Testis (tissue), 5 donors: Measurements from ENCODE around the gene CCL17. TPM values are rescaled to one million over a fixed set of nuclear protein-coding genes. Genes with fewer than 3 reads are reported as not detected.

Experiments
- DNase-seq: peaks from one replicate; pipeline ENCODE4 v3.0.0-alpha.2; 2019
- H3K27ac ChIP-seq, 2 donors: fragments of 200-600 bp; sonication (generic); one replicate each; pipeline ENCODE4 v1.5.1; 2019
- H3K27me3 ChIP-seq: fragments of 200-600 bp; sonication (generic); one replicate; pipeline ENCODE4 v1.5.1; 2019
- H3K36me3 ChIP-seq: fragments of 200-600 bp; sonication (generic); one replicate; pipeline ENCODE4 v1.5.1; 2017; ENCODE audit warnings: low read depth; ENCODE audit errors: missing control alignments
- H3K4me1 ChIP-seq: fragments of 200-600 bp; sonication (generic); one replicate; pipeline ENCODE4 v1.5.1; 2019
- H3K4me3 ChIP-seq, 2 donors: fragments of 200-600 bp; sonication (generic); one replicate each; pipeline ENCODE4 v1.5.1; 2017 to 2019
- H3K9me3 ChIP-seq: fragments of 200-600 bp; sonication (generic); one replicate; pipeline ENCODE4 v1.5.1; 2017
- CTCF ChIP-seq, 3 experiments: fragments of 450-650 bp in 2 of 3; fragments of 200-600 bp in 1 of 3; sonication (generic) in 1 of 3; IDR thresholded peaks; one replicate each; pipeline ENCODE4 v1.5.1; 2016 to 2019; ENCODE audit warnings: antibody characterized with exemption in 3 of 3, mild to moderate bottlenecking in 2 of 3, moderate library complexity in 1 of 3
- POLR2A ChIP-seq: fragments of 450-650 bp; IDR thresholded peaks from one replicate; pipeline ENCODE4 v1.6.1; 2017; ENCODE audit warnings: antibody characterized with exemption, mild to moderate bottlenecking, moderate library complexity
- WGBS, 2 donors: methylation state at CpG; one replicate each; pipeline ENCODE4 v1.1.5; 2018; 5-methylcytosine and 5-hydroxymethylcytosine counted together
- intact Hi-C: fragments of 100-400 bp; cut with DNase I; formaldehyde crosslinking; loops from one replicate; pipeline ENCODE4 v1.15.1; 2023; ENCODE audit warnings: low total_unique reads
- long read RNA-seq, 2 donors: transcript quantifications; one replicate each; lab custom pipeline, GENCODE V29; 2026
- polyA plus RNA-seq: library from polyadenylated mRNA; stranded (reverse); fragments of 350-450 nt; fragmentation: Illumina TruSeq; extraction: RNeasy Lipid Tissue Mini Kit (QIAGEN cat#74804); gene quantifications from one replicate; pipeline ENCODE4 v1.2.3, GENCODE V29; 2014; ENCODE audit warnings: low read depth, low replicate concordance; ENCODE audit not compliant: insufficient read depth
- total RNA-seq, 2 donors: library from RNA; depleted of rRNA; stranded (reverse); fragments of >200 nt; gene quantifications; one replicate each; pipeline ENCODE4 v1.2.3, GENCODE V29; 2016

The CCL17 gene
- total RNA-seq (under 1 TPM in 1 of 2 donors, not detected in 1; 0.81 TPM), polyA plus RNA-seq (4.0 TPM)
- long read RNA-seq, donor 1: 0 reads
- long read RNA-seq, donor 2: 0 reads

DNA sequence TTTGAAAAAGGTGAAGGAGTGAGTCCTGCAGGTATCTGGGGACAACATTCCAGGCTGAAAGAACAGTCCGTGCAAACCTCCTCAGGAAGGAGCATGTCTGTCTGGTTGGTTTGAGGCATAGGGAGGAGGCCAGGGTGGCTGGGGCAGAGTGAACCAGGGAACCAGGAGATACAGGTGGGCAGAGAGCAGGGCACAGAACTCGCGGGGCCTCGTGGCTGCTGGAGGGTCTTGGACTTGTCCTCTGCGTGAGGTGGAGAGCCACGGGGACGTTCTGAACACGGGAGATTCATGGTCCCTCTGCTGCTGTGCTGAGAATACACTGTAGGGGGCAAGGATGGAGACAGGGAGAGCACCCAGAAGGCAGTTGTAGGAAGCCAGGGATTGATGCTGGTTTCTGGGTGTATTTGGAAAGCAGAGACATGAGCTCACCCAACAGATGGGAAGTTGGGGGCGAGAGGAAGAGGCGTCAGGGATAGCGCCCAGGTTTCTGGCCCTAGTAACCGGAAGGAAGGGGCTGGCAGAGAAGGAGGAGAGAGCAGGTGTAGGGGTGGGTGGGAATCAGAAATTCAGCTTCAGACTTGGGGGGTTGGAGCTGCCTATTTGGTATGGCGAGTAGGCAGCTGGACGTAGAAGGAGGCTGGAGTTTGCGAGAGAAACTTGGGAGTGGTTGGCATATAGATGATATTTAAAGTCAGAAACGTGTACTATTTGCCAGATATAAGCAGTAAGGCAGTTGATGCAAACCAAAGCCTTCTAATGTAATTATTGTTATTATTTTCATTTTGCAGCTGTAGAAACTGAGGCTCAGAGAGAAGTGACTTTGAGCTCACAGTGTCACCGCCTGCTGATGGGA lies at the start of gene CCL17:
TSS of gene CCL17 (plus strand) at position 803 of the 853 bp plus-strand sequence. CDS start 9,166 bp downstream, outside the sequence.
- DNase-seq: no peak
- 73 to 85% methylated on average over 17 of the region's 17 CpGs for WGBS, 2 donors

GRCh38 chr16:57355898-57356414 lies 48.6 kb upstream of the CCL17 start:
- no peak for TF ChIP-seq CTCF (IDR thresholded peaks at IDR 0.05)
- TF ChIP-seq POLR2A: no peak
- no peaks in the 10 kb centered on the region for H3K9me3 ChIP-seq
- no peaks in the 10 kb centered on the region for H3K4me1 ChIP-seq
- DNase-seq: no peak
- no peaks in the 10 kb centered on the region for H3K27me3 ChIP-seq
- H3K4me3 ChIP-seq: no peak overlapping the region
- no peak overlapping the region for H3K27ac ChIP-seq
- no peaks in the 10 kb centered on the region for H3K36me3 ChIP-seq
- 79 to 82% methylated on average over 5 of the region's 5 CpGs for WGBS, 2 donors
- intact Hi-C loops: no loop called here

More for the DNA sequence above, at the start of gene CCL17:
- Histone ChIP-seq H3K27ac (no peak within 1 kb of the TSS), H3K4me1 (no peaks in the 10 kb centered on the region), H3K9me3 (no peaks in the 10 kb centered on the region), H3K27me3 (no peaks in the 10 kb centered on the region), H3K36me3 (no peaks in the 10 kb centered on the region), H3K4me3 (no peak within 1 kb of the TSS)
- intact Hi-C loops: no loop called here
- TF ChIP-seq POLR2A (no peak), CTCF (IDR thresholded peaks at IDR 0.05) (no peak)

DNA sequence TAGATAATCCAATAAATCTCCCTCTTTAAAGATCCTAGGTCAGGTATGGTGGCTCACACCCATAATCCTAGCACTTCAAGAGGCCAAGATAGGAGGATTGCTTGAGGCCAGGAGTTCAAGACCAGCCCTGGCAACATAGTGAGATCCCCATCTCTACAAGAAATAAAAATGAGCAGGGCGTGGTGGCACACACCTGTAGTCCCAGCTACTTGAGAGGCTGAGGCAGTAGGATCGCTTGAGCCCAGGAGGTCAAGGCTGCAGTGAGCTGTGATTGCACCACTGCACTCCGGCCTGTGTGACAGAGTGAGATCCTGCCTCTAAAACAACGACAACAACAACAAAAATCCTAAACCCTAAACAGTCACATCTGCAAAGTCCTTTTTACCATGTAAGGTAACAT lies 48.0 kb upstream of the CCL17 start:
- no peak overlapping the region for H3K27ac ChIP-seq
- H3K4me1 ChIP-seq: no peaks in the 10 kb centered on the region
- no peak for DNase-seq
- H3K27me3 ChIP-seq: no peaks in the 10 kb centered on the region
- intact Hi-C loops: no loop called here
- H3K9me3 ChIP-seq: no peaks in the 10 kb centered on the region
- no peaks in the 10 kb centered on the region for H3K36me3 ChIP-seq
- H3K4me3 ChIP-seq: no peak overlapping the region
- TF ChIP-seq POLR2A: no peak
- TF ChIP-seq CTCF (IDR thresholded peaks at IDR 0.05): no peak
- WGBS, 2 donors: 95% methylated on average over 4 of the region's 4 CpGs

DNA sequence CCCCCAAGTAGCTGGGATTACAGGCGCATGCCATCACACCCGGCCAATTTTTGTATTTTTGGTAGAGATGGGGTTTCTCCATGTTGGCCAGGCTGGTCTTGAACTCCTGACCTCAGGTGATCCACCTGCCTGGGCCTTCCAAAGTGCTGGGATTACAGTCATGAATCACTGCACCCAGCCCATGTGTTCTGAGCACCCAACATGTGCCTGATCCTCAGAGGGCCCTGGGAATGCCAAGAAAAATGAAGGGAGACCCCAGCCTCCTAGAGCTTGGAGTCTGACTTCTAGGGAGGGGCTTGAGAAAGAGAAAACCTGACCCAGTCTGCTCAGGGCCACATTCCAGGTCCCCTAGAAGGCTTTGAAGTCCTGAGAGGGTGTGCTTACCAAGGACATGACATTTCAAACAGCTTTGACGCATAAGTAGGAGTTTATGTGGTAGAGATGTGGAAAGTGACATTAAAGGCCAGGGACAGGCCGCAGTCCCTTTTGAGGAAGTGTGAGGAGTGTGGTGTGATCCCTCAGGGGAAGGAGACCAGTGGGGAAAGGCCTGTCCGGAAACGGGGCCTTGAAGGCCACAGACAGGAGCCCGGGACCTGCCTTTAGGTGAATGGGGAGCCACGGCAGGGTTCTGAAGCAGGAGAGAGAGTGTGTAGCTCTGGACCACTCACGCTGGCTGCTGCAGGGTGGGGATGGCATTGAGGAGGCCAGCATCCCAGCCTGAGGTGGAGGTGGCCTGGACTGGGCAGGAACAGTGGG lies 47.1 kb upstream of the CCL17 start:
- no peaks in the 10 kb centered on the region for H3K4me1 ChIP-seq
- no peak overlapping the region for H3K4me3 ChIP-seq
- WGBS, 2 donors: 88 to 90% methylated on average over 9 of the region's 9 CpGs
- no peak overlapping the region for H3K27ac ChIP-seq
- no peaks in the 10 kb centered on the region for H3K27me3 ChIP-seq
- no peaks in the 10 kb centered on the region for H3K36me3 ChIP-seq
- TF ChIP-seq POLR2A (no peak), CTCF (IDR thresholded peaks at IDR 0.05) (no peak)
- no peak for DNase-seq
- intact Hi-C loops: no loop called here
- H3K9me3 ChIP-seq: no peaks in the 10 kb centered on the region
